Kidney (tissue), 14 donors: Measurements from ENCODE around the gene RAD21L1. TPM values are rescaled to one million over a fixed set of nuclear protein-coding genes. Genes with fewer than 3 reads are reported as not detected.

Experiments used
- DNase-seq, 5 donors: peaks; one replicate each; pipeline ENCODE4 v3.0.0-alpha.2; 2013 to 2020
- FAIRE-seq: peaks from 2 replicates; lab custom pipeline; 2012; peaks lifted over from hg19 to GRCh38; lab: Jason Lieb, UNC
- H3K27ac ChIP-seq, 2 donors: one replicate each; pipeline ENCODE4 v1.7.0; 2013; ENCODE audit warnings: low read depth in 2 of 2, low read length in 2 of 2, inconsistent platforms in 1 of 2
- H3K27me3 ChIP-seq: one replicate; pipeline ENCODE4 v1.7.1; 2013; ENCODE audit warnings: low read length, inconsistent platforms; ENCODE audit not compliant: control insufficient read depth, insufficient read depth
- H3K36me3 ChIP-seq, 3 donors: one replicate each; pipeline versions ENCODE4 v1.7.0 to v1.7.1; 2013; ENCODE audit warnings: low read length in 3 of 3, control low read depth in 1 of 3, inconsistent platforms in 1 of 3; ENCODE audit not compliant: insufficient read depth in 3 of 3, control insufficient read depth in 2 of 3
- H3K4me1 ChIP-seq, 3 donors: one replicate each; pipeline versions ENCODE4 v1.7.0 to v1.7.1; 2013; ENCODE audit warnings: low read length in 3 of 3, inconsistent platforms in 1 of 3, low read depth in 1 of 3; ENCODE audit not compliant: control insufficient read depth in 2 of 3, insufficient read depth in 2 of 3
- H3K4me3 ChIP-seq, 3 donors: one replicate each; pipeline versions ENCODE4 v1.7.0 to v1.8.1; 2013; ENCODE audit warnings: low read length in 3 of 3, control low read depth in 1 of 3, inconsistent platforms in 1 of 3
- H3K9ac ChIP-seq, 3 donors: one replicate each; pipeline versions ENCODE4 v1.7.0 to v1.7.1; 2013; ENCODE audit warnings: low read length in 3 of 3, control low read depth in 1 of 3, inconsistent platforms in 1 of 3
- H3K9me3 ChIP-seq, 3 donors: one replicate each; pipeline versions ENCODE4 v1.7.0 to v1.7.1; 2013; ENCODE audit warnings: low read length in 3 of 3, control low read depth in 1 of 3, inconsistent platforms in 1 of 3; ENCODE audit not compliant: control insufficient read depth in 2 of 3, insufficient read depth in 1 of 3
- intact Hi-C: fragments of 100-400 bp; cut with DNase I; formaldehyde crosslinking; loops from one replicate; pipeline ENCODE4 v1.11.1; 2022
- polyA plus RNA-seq: library from polyadenylated mRNA; stranded (reverse); fragments of 350-450 nt; fragmentation: Illumina TruSeq; extraction: RNeasy Lipid Tissue Mini Kit (QIAGEN cat#74804); gene quantifications from one replicate; pipeline ENCODE4 v1.2.3, GENCODE V29; 2014; ENCODE audit warnings: low read depth, low replicate concordance; ENCODE audit not compliant: insufficient read depth
- total RNA-seq: library from RNA; stranded (reverse); fragmentation: NEBNext Ultra II Directional; extraction: Animal tissue kit (Norgen Biotek cat#: 25700); gene quantifications from one replicate; pipeline ENCODE4 v1.2.1, GENCODE V29; 2021
- TF ChIP-seq, protein P1 (sequence below): IDR thresholded peaks from 3 replicates; pipeline ENCODE4 v1.5.1; 2012; ENCODE audit warnings: mild to moderate bottlenecking, moderate library complexity, borderline replicate concordance; ENCODE audit not compliant: insufficient read depth; ENCODE audit errors: extremely low read depth
- donor health status: control.
- donor health status: control.
- donor health status: control.
- donor health status: control.
- donor health status: control.
- donor health status: DM: yes; HTN: yes; CAD: no.
- donor health status: Normal renal cell carcinoma (clear cell type).

Gene RAD21L1
- total and polyA plus RNA-seq, 2 donors from 2014 or later: not detected

- FAIRE-seq: no peak
- TF ChIP-seq, protein P1, sequence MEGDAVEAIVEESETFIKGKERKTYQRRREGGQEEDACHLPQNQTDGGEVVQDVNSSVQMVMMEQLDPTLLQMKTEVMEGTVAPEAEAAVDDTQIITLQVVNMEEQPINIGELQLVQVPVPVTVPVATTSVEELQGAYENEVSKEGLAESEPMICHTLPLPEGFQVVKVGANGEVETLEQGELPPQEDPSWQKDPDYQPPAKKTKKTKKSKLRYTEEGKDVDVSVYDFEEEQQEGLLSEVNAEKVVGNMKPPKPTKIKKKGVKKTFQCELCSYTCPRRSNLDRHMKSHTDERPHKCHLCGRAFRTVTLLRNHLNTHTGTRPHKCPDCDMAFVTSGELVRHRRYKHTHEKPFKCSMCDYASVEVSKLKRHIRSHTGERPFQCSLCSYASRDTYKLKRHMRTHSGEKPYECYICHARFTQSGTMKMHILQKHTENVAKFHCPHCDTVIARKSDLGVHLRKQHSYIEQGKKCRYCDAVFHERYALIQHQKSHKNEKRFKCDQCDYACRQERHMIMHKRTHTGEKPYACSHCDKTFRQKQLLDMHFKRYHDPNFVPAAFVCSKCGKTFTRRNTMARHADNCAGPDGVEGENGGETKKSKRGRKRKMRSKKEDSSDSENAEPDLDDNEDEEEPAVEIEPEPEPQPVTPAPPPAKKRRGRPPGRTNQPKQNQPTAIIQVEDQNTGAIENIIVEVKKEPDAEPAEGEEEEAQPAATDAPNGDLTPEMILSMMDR: no peak
- Histone ChIP-seq H3K36me3 (no peaks in the 10 kb centered on the region), H3K9me3 (no peaks in the 10 kb centered on the region), H3K27ac (no peak overlapping the region), H3K4me3 (no peak overlapping the region), H3K9ac (no peak overlapping the region), H3K27me3 (no peaks in the 10 kb centered on the region), H3K4me1 (no peaks in the 10 kb centered on the region)
- DNase-seq: no peak
- intact Hi-C loops: no loop called here
Measured at GRCh38 chr20:1286267-1287024, 60.6 kb downstream of the RAD21L1 start.

DNA sequence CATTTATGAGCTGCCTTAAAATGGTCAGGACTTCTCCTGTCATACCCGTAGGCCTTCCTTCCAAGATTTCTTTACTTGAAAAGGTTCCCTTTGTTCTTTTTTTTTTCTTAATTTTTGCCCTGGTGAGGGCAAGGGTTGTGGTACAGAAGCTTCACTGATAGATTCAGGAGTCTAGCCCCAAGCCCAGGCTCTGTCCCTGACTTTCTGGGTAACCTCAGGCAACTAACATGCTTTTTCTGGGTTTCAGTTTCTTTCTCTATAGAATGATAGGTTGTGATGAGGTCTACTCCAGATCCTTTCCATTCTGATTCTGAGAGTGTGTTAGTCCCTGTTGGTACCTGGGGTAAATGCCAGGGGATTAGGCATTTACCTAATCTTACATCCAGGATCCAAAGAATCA, 61.5 kb downstream of the RAD21L1 start:
- H3K4me3 ChIP-seq: no peak overlapping the region
- TF ChIP-seq, protein P1: no peak
- FAIRE-seq (no peak), DNase-seq (no peak)
- no peak overlapping the region for H3K27ac ChIP-seq
- no peaks in the 10 kb centered on the region for H3K27me3 ChIP-seq
- H3K4me1 ChIP-seq: no peaks in the 10 kb centered on the region
- intact Hi-C loops: no loop called here
- H3K9me3 ChIP-seq: no peaks in the 10 kb centered on the region
- no peaks in the 10 kb centered on the region for H3K36me3 ChIP-seq
- no peak overlapping the region for H3K9ac ChIP-seq

- Histone ChIP-seq H3K9ac (no peak overlapping the region), H3K4me1 (no peaks in the 10 kb centered on the region), H3K27me3 (no peaks in the 10 kb centered on the region), H3K36me3 (no peaks in the 10 kb centered on the region), H3K4me3 (no peak overlapping the region), H3K27ac (no peak overlapping the region), H3K9me3 (no peaks in the 10 kb centered on the region)
- intact Hi-C loops: no loop called here
- TF ChIP-seq, protein P1: no peak
- no peak for FAIRE-seq
- no peak for DNase-seq
Measured at GRCh38 chr20:1287787-1288569, 62.1 kb downstream of the RAD21L1 start.
